ENCODE results near the gene SLC25A13.

DNA sequence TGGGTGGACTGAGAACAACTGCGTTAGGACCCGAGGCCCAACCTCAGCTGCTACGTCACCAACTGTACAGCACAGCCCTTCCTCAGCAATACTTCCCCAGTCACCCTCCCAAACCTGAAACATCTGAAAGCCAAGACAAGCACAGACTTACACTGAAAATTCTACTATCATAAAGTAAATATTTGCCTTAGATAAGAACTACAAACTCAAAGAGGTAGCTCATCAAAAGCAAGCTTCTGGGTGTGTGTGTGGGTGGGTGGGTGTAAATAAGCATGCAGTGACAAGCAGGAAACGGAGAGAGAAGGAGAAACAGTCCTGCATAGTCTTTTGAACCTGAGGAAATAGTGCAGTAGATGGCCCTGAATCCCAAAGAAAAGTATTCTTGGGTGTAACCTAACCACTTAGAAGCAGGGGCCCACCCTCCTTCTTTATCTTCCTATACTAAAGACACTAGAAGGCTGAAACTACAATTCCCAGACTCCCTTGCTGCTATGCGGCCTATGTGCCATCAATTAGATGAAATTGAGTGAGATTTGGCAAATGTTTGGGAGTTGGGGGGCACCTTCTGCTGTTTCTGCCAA is 18.7 kb downstream of the SLC25A13 start:
- no peak for TF ChIP-seq POLR2AphosphoS5 (IDR thresholded peaks at IDR 0.05; ENCODE audit: low read depth, low read length)
- no peak for TF ChIP-seq REST (IDR thresholded peaks at IDR 0.05; ENCODE audit: insufficient read depth in 1 of 2, low read depth in 2 of 2, low read length in 2 of 2)
- no peak for TF ChIP-seq SIN3A (IDR thresholded peaks at IDR 0.05; ENCODE audit: borderline replicate concordance, insufficient read depth, low read length)

Measured in PFSK-1 (cell line).